ENCODE measurements around the gene CDSN.

CDSN gene

GRCh38 chr6:31116661-31117385 is 3.4 kb downstream of the CDSN start:
- DNase-seq (ENCODE audit: low spot score) = no peak

- no peak for DNase-seq (ENCODE audit: low spot score)
Measured at GRCh38 chr6:31115941-31116560, 4.2 kb downstream of the CDSN start.

- DNase-seq (ENCODE audit: low spot score) = no peak
Measured at GRCh38 chr6:31114970-31115849, 5.0 kb downstream of the CDSN start.

GRCh38 chr6:31114541-31114878 is 5.7 kb downstream of the CDSN start, which contains the start of gene PSORS1C1:
Gene PSORS1C1, plus strand, starts transcription at chr6:31114800. Its CDS starts 14,833 bp downstream, at chr6:31129633.
- DNase-seq (ENCODE audit: low spot score) = no peak

- DNase-seq (ENCODE audit: low spot score) = no peak
Measured at GRCh38 chr6:31113861-31114540, 6.2 kb downstream of the CDSN start.

- DNase-seq (ENCODE audit: low spot score) = no peak
Measured at GRCh38 chr6:31112478-31112877, 7.8 kb downstream of the CDSN start, which contains the start of gene C6orf15. Gene C6orf15, minus strand, starts transcription at chr6:31112575. Its CDS starts 20 bp downstream, at chr6:31112555.

- no peak for DNase-seq (ENCODE audit: low spot score)
Measured at GRCh38 chr6:31111712-31112111, 8.5 kb downstream of the CDSN start.

GRCh38 chr6:31110825-31111582 is 9.2 kb downstream of the CDSN start:
- no peak for DNase-seq (ENCODE audit: low spot score)

GRCh38 chr6:31107052-31107451 is 13.2 kb downstream of the CDSN start:
- no peak for DNase-seq (ENCODE audit: low spot score)

- DNase-seq (ENCODE audit: low spot score) = no peak
Measured at GRCh38 chr6:31103136-31103535, 17.1 kb downstream of the CDSN start.

GRCh38 chr6:31098449-31098938 is 21.8 kb downstream of the CDSN start:
- no peak for DNase-seq (ENCODE audit: low spot score)

GRCh38 chr6:31096656-31097055 is 23.6 kb downstream of the CDSN start:
- DNase-seq (ENCODE audit: low spot score) = no peak

- DNase-seq (ENCODE audit: low spot score) = no peak
Measured at GRCh38 chr6:31096215-31096614, 24.0 kb downstream of the CDSN start.

GRCh38 chr6:31094389-31094881 is 25.8 kb downstream of the CDSN start:
- no peak for DNase-seq (ENCODE audit: low spot score)

- no peak for DNase-seq (ENCODE audit: low spot score)
Measured at GRCh38 chr6:31092769-31093505, 27.3 kb downstream of the CDSN start.

- no peak for DNase-seq (ENCODE audit: low spot score)
Measured at GRCh38 chr6:31092238-31092637, 28.0 kb downstream of the CDSN start.

GRCh38 chr6:31091680-31092079 is 28.6 kb downstream of the CDSN start:
- no peak for DNase-seq (ENCODE audit: low spot score)

- no peak for DNase-seq (ENCODE audit: low spot score)
Measured at GRCh38 chr6:31090973-31091364, 29.3 kb downstream of the CDSN start.

GRCh38 chr6:31090275-31090972 is 29.8 kb downstream of the CDSN start:
- DNase-seq (ENCODE audit: low spot score) = no peak
